DOHH2 (cell line): ENCODE results near the gene ADCY5.

Experiments
- H3F3A ChIP-seq: fragments of 200-600 bp; sonication (generic), shearing (Covaris generic); 2 replicates; pipeline ENCODE4 v1.6.0; 2016; ENCODE audit warnings: antibody characterized with exemption, mild to moderate bottlenecking; ENCODE audit not compliant: control insufficient read depth, insufficient read depth
- H3K27ac ChIP-seq: fragments of 200-600 bp; sonication (generic); 2 replicates; pipeline ENCODE4 v1.5.1; 2014; ENCODE audit warnings: low read depth, mild to moderate bottlenecking, low read length, moderate library complexity
- H3K27me3 ChIP-seq: fragments of 200-600 bp; sonication (generic); 2 replicates; pipeline ENCODE4 v1.6.1; 2014; ENCODE audit warnings: mild to moderate bottlenecking, low read length, mixed read lengths; ENCODE audit not compliant: control insufficient read depth
- H3K36me3 ChIP-seq: fragments of 200-600 bp; sonication (generic); 2 replicates; pipeline ENCODE4 v1.6.1; 2014; ENCODE audit warnings: mild to moderate bottlenecking, low read length, moderate library complexity, mixed read lengths; ENCODE audit not compliant: control insufficient read depth
- H3K4me1 ChIP-seq: fragments of 200-600 bp; sonication (generic); 2 replicates; pipeline ENCODE4 v1.6.1; 2014; ENCODE audit warnings: mild to moderate bottlenecking, low read length, mixed read lengths; ENCODE audit not compliant: control insufficient read depth
- H3K4me2 ChIP-seq: fragments of 200-600 bp; sonication (generic); 2 replicates; pipeline ENCODE4 v1.6.0; 2014; ENCODE audit warnings: mild to moderate bottlenecking, low read length, moderate library complexity
- H3K4me3 ChIP-seq: fragments of 200-600 bp; sonication (generic); 2 replicates; pipeline ENCODE4 v1.5.1; 2014; ENCODE audit warnings: mild to moderate bottlenecking, low read length, mixed read lengths
- H3K79me2 ChIP-seq: fragments of 200-600 bp; sonication (generic); 2 replicates; pipeline ENCODE4 v1.6.1; 2014; ENCODE audit warnings: mild to moderate bottlenecking, low read length, mixed read lengths; ENCODE audit not compliant: control insufficient read depth
- H3K9me2 ChIP-seq: fragments of 200-600 bp; sonication (generic); replicated peaks from 2 replicates; pipeline ENCODE4 v1.6.1; 2014; ENCODE audit warnings: mild to moderate bottlenecking, low read length, mixed read lengths; ENCODE audit not compliant: control insufficient read depth
- H3K9me3 ChIP-seq: fragments of 200-600 bp; sonication (generic); 2 replicates; pipeline ENCODE4 v1.6.1; 2014; ENCODE audit warnings: antibody characterized with exemption, low read length, mixed read lengths; ENCODE audit not compliant: control insufficient read depth, insufficient read depth
- H4K20me1 ChIP-seq: fragments of 200-600 bp; sonication (generic); 2 replicates; pipeline ENCODE4 v1.6.0; 2014; ENCODE audit warnings: low read depth, mild to moderate bottlenecking, antibody characterized with exemption, low read length, moderate library complexity; ENCODE audit not compliant: control insufficient read depth, insufficient read depth
- EZH2phosphoT487 ChIP-seq: fragments of 200-600 bp; sonication (generic); IDR thresholded peaks from 2 replicates; pipeline ENCODE4 v1.6.1; 2017; ENCODE audit warnings: borderline replicate concordance, mild to moderate bottlenecking, antibody characterized with exemption, low read length, moderate library complexity, mixed read lengths
- TF ChIP-seq, protein P1 (sequence below): fragments of 200-600 bp; sonication (generic); IDR thresholded peaks from one replicate; pipeline ENCODE4 v1.5.1; 2014; ENCODE audit warnings: antibody characterized with exemption, mild to moderate bottlenecking, low read depth, low read length; ENCODE audit not compliant: poor library complexity, severe bottlenecking

Gene ADCY5

DNA sequence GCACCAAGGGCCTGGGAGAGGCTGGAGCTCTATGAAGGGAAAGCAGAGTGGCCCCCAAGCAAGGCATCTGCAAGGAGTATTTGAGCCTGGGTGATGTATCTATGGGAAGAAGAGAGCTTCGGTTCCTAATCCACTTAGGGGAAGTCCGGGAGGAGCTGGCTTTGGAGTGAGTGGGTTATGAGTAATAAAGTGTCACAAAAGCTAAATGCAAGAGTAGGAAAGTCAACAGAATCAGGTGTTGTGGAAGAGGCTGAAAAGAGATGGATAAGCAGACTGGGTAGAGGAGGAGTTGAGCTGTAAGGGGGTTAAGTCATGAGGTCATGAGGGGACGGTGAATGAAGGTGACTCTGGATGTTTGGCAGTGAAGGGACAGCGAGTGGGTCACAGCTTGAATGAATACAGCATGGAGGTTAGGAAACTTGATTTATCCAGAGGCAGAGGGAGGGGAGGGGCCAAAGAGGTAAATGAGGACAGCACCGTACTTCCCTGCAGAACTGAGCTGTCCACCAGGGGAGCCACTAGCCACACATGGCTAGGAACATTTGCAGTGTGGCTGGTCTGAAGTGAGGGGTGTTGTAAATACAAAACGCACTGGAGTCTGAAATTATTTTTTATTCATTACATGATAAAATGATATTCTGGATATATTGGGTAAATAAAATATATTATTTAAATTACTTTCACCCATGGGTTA is 83.3 kb downstream of the ADCY5 start:
- Histone ChIP-seq H3F3A (no peaks in the 10 kb centered on the region), H3K27me3 (no peaks in the 10 kb centered on the region), H3K9me3 (no peaks in the 10 kb centered on the region), H3K9me2 (no peaks in the 10 kb centered on the region), H3K79me2 (no peaks in the 10 kb centered on the region), H3K4me3 (no peak overlapping the region), H3K4me2 (no peak overlapping the region), H3K36me3 (no peaks in the 10 kb centered on the region), H4K20me1 (no peaks in the 10 kb centered on the region), H3K4me1 (no peaks in the 10 kb centered on the region), H3K27ac (no peak overlapping the region)
- TF ChIP-seq EZH2phosphoT487, result no peak
- TF ChIP-seq, protein P1, sequence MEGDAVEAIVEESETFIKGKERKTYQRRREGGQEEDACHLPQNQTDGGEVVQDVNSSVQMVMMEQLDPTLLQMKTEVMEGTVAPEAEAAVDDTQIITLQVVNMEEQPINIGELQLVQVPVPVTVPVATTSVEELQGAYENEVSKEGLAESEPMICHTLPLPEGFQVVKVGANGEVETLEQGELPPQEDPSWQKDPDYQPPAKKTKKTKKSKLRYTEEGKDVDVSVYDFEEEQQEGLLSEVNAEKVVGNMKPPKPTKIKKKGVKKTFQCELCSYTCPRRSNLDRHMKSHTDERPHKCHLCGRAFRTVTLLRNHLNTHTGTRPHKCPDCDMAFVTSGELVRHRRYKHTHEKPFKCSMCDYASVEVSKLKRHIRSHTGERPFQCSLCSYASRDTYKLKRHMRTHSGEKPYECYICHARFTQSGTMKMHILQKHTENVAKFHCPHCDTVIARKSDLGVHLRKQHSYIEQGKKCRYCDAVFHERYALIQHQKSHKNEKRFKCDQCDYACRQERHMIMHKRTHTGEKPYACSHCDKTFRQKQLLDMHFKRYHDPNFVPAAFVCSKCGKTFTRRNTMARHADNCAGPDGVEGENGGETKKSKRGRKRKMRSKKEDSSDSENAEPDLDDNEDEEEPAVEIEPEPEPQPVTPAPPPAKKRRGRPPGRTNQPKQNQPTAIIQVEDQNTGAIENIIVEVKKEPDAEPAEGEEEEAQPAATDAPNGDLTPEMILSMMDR, result peak; percentile 34

DNA sequence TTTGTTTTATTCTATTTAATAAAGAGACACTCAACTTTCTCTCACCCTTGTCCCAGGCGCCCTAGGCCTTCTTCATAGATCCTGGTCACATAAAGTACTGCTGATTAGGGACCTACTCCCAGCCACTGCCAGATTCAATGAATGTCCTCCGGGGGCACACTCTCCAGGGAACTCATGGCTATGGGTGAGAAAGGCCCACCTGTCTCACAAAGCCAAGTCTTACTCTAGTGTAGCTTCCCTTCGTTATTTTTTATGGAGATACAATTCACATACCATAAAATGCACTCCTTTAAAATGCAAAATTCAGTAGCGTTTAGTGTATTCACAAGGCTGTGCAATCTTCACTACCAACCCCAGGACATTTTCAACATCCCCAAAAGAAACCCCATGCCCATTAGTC is 87.8 kb downstream of the ADCY5 start:
- TF ChIP-seq, protein P1, result no peak
- TF ChIP-seq EZH2phosphoT487, result no peak
- no peak overlapping the region for H3K4me3 ChIP-seq

DNA sequence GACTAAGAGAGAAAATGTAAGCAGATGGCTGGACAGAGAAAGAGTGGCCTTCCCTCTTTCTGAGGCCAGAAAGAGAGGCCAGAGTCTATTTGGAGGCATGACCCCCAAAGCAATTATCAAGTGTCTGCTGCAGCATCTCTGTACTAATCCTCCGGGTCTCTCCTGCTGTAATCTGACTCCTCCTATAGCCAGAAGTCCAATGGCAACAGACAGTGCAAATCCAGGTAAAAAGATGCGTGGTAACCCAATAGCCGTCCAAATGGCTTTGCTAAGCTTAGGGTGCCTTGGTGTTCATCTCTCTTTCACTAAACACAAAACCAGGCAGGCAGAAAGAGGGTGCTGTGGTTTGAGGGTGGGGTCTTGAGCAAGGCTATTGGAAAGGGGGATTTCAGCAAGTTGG is 91.6 kb downstream of the ADCY5 start:
- Histone ChIP-seq H3K9me3 (no peaks in the 10 kb centered on the region), H3K4me2 (no peak overlapping the region)

More for the DNA sequence above, 87.8 kb downstream of the ADCY5 start:
- Histone ChIP-seq H3K36me3 (no peaks in the 10 kb centered on the region), H3K9me3 (no peaks in the 10 kb centered on the region), H3K79me2 (no peaks in the 10 kb centered on the region), H3K27ac (no peak overlapping the region), H3F3A (no peaks in the 10 kb centered on the region), H3K4me1 (no peaks in the 10 kb centered on the region), H3K9me2 (no peaks in the 10 kb centered on the region), H3K27me3 (0 out of 2 replicates have a peak, but pooled peaks cover 2% of the 10 kb centered on the region), H4K20me1 (no peaks in the 10 kb centered on the region; the same call in 1 of the 2 replicates), H3K4me2 (no peak overlapping the region)

More for the DNA sequence above, 91.6 kb downstream of the ADCY5 start:
- H3K4me1 ChIP-seq, result no peaks in the 10 kb centered on the region
- no peak overlapping the region for H3K27ac ChIP-seq
- TF ChIP-seq, protein P1, result no peak
- no peak for TF ChIP-seq EZH2phosphoT487
- H3K4me3 ChIP-seq, result no peak overlapping the region
- no peaks in the 10 kb centered on the region for H3K36me3 ChIP-seq
- H3K9me2 ChIP-seq, result no peaks in the 10 kb centered on the region
- H4K20me1 ChIP-seq, result no peaks in the 10 kb centered on the region; the same call in 1 of the 2 replicates
- H3F3A ChIP-seq, result no peaks in the 10 kb centered on the region
- H3K27me3 ChIP-seq, result 0 out of 2 replicates have a peak, but pooled peaks cover 2% of the 10 kb centered on the region
- H3K79me2 ChIP-seq, result no peaks in the 10 kb centered on the region
